ENCODE measurements around the gene MICAL2.

The MICAL2 gene

GRCh38 chr11:12241971-12242672 lies 131.7 kb downstream of the MICAL2 start:
- DNase-seq: no peak
- in situ Hi-C loops (cut with HindIII; ENCODE audit: low pct_ligation_motif_present, low pct_unique_long_range_greater_than_20kb, low sequenced_read_pairs): no loop called here

- no peak for DNase-seq
- in situ Hi-C loops (cut with HindIII; ENCODE audit: low pct_ligation_motif_present, low pct_unique_long_range_greater_than_20kb, low sequenced_read_pairs): no loop called here
These were observed 132.6 kb downstream of the MICAL2 start for GRCh38 chr11:12242966-12243365.

- DNase-seq: no peak
- in situ Hi-C loops (cut with HindIII; ENCODE audit: low pct_ligation_motif_present, low pct_unique_long_range_greater_than_20kb, low sequenced_read_pairs): no loop called here
These were observed 133.1 kb downstream of the MICAL2 start for GRCh38 chr11:12243486-12243885.

- in situ Hi-C loops (cut with HindIII; ENCODE audit: low pct_ligation_motif_present, low pct_unique_long_range_greater_than_20kb, low sequenced_read_pairs): no loop called here
- DNase-seq: no peak
These were observed 133.6 kb downstream of the MICAL2 start for GRCh38 chr11:12243911-12244550.

- no peak for DNase-seq
- in situ Hi-C loops (cut with HindIII; ENCODE audit: low pct_ligation_motif_present, low pct_unique_long_range_greater_than_20kb, low sequenced_read_pairs): no loop called here
These were observed 134.7 kb downstream of the MICAL2 start for GRCh38 chr11:12245091-12245490.

GRCh38 chr11:12245549-12246016 lies 135.2 kb downstream of the MICAL2 start:
- no peak for DNase-seq
- in situ Hi-C loops (cut with HindIII; ENCODE audit: low pct_ligation_motif_present, low pct_unique_long_range_greater_than_20kb, low sequenced_read_pairs): no loop called here

- DNase-seq: no peak
- in situ Hi-C loops (cut with HindIII; ENCODE audit: low pct_ligation_motif_present, low pct_unique_long_range_greater_than_20kb, low sequenced_read_pairs): no loop called here
These were observed 135.8 kb downstream of the MICAL2 start for GRCh38 chr11:12246147-12246546.

- in situ Hi-C loops (cut with HindIII; ENCODE audit: low pct_ligation_motif_present, low pct_unique_long_range_greater_than_20kb, low sequenced_read_pairs): no loop called here
- no peak for DNase-seq
These were observed 136.6 kb downstream of the MICAL2 start for GRCh38 chr11:12246989-12247388.

GRCh38 chr11:12247543-12248254 lies 137.3 kb downstream of the MICAL2 start:
- DNase-seq: no peak
- in situ Hi-C loops (cut with HindIII; ENCODE audit: low pct_ligation_motif_present, low pct_unique_long_range_greater_than_20kb, low sequenced_read_pairs): no loop called here

- in situ Hi-C loops (cut with HindIII; ENCODE audit: low pct_ligation_motif_present, low pct_unique_long_range_greater_than_20kb, low sequenced_read_pairs): no loop called here
- no peak for DNase-seq
These were observed 137.9 kb downstream of the MICAL2 start for GRCh38 chr11:12248330-12248729.

GRCh38 chr11:12249590-12250260 lies 139.3 kb downstream of the MICAL2 start:
- no peak for DNase-seq
- in situ Hi-C loops (cut with HindIII; ENCODE audit: low pct_ligation_motif_present, low pct_unique_long_range_greater_than_20kb, low sequenced_read_pairs): no loop called here

- DNase-seq: no peak
- in situ Hi-C loops (cut with HindIII; ENCODE audit: low pct_ligation_motif_present, low pct_unique_long_range_greater_than_20kb, low sequenced_read_pairs): no loop called here
These were observed 141.5 kb downstream of the MICAL2 start for GRCh38 chr11:12251666-12252560.

- in situ Hi-C loops (cut with HindIII; ENCODE audit: low pct_ligation_motif_present, low pct_unique_long_range_greater_than_20kb, low sequenced_read_pairs): no loop called here
- DNase-seq: no peak
These were observed 143.5 kb downstream of the MICAL2 start for GRCh38 chr11:12253843-12254281.

- no peak for DNase-seq
- in situ Hi-C loops (cut with HindIII; ENCODE audit: low pct_ligation_motif_present, low pct_unique_long_range_greater_than_20kb, low sequenced_read_pairs): no loop called here
These were observed 148.1 kb downstream of the MICAL2 start for GRCh38 chr11:12258451-12258850.

GRCh38 chr11:12259956-12260355 lies 149.6 kb downstream of the MICAL2 start:
- in situ Hi-C loops (cut with HindIII; ENCODE audit: low pct_ligation_motif_present, low pct_unique_long_range_greater_than_20kb, low sequenced_read_pairs): no loop called here
- DNase-seq: no peak

GRCh38 chr11:12260731-12261521 lies 150.5 kb downstream of the MICAL2 start:
- in situ Hi-C loops (cut with HindIII; ENCODE audit: low pct_ligation_motif_present, low pct_unique_long_range_greater_than_20kb, low sequenced_read_pairs): no loop called here
- no peak for DNase-seq

GRCh38 chr11:12261551-12261950 lies 151.2 kb downstream of the MICAL2 start:
- no peak for DNase-seq
- in situ Hi-C loops (cut with HindIII; ENCODE audit: low pct_ligation_motif_present, low pct_unique_long_range_greater_than_20kb, low sequenced_read_pairs): no loop called here

All from ACHN (cell line).